Dendritic cell treated with granulocyte-macrophage colony-stimulating factor and Interleukin-4, amounts not matched to agents 40 ng/mL and 50 ng/mL, for 4 days (primary cell): ENCODE measurements around the gene TDRD5.

Source experiments
- H3K27ac Mint-ChIP-seq: one replicate; pipeline ENCODE4 v1.8.0; 2022; ENCODE audit warnings: mild to moderate bottlenecking, mixed read lengths
- H3K27me3 Mint-ChIP-seq: one replicate; pipeline ENCODE4 v1.8.0; 2022; ENCODE audit warnings: mild to moderate bottlenecking, mixed read lengths
- H3K36me3 Mint-ChIP-seq: one replicate; pipeline ENCODE4 v1.8.0; 2022; ENCODE audit warnings: low read depth, mixed read lengths
- H3K4me1 Mint-ChIP-seq: one replicate; pipeline ENCODE4 v1.8.0; 2022; ENCODE audit warnings: low read depth, mixed read lengths
- H3K4me3 Mint-ChIP-seq: one replicate; pipeline ENCODE4 v1.8.0; 2022; ENCODE audit warnings: mild to moderate bottlenecking, moderate library complexity, mixed read lengths
- H3K9me3 Mint-ChIP-seq: one replicate; pipeline ENCODE4 v1.8.0; 2022; ENCODE audit warnings: mixed read lengths
- intact Hi-C: fragments of 100-400 bp; cut with micrococcal nuclease; formaldehyde crosslinking; loops from one replicate; pipeline ENCODE4 v1.15.0; 2022

TDRD5 gene

GRCh38 chr1:179591592-179592580, at the start of gene TDRD5:
Gene TDRD5 (plus strand): TSS chr1:179591832. CDS start chr1:179592616, 784 bp downstream.
- H3K27ac Mint-ChIP-seq = no peak within 1 kb of the TSS
- H3K27me3 Mint-ChIP-seq = peaks cover 53% of the 10 kb centered on the region
- H3K4me3 Mint-ChIP-seq = no peak within 1 kb of the TSS
- no peaks in the 10 kb centered on the region for H3K9me3 Mint-ChIP-seq
- H3K36me3 Mint-ChIP-seq = no peaks in the 10 kb centered on the region
- H3K4me1 Mint-ChIP-seq = no peaks in the 10 kb centered on the region
- intact Hi-C loops = no loop called here

- intact Hi-C loops = no loop called here
- Mint-ChIP-seq H3K27ac (no peak overlapping the region), H3K9me3 (peaks cover 4% of the 10 kb centered on the region), H3K4me3 (no peak overlapping the region), H3K27me3 (no peaks in the 10 kb centered on the region), H3K36me3 (no peaks in the 10 kb centered on the region), H3K4me1 (no peaks in the 10 kb centered on the region)
Measured at GRCh38 chr1:179545321-179545720, 46.3 kb upstream of the TDRD5 start.

GRCh38 chr1:179547021-179547535, 44.6 kb upstream of the TDRD5 start:
- Mint-ChIP-seq H3K9me3 (no peaks in the 10 kb centered on the region), H3K27me3 (peaks cover 1% of the 10 kb centered on the region), H3K4me1 (no peaks in the 10 kb centered on the region), H3K4me3 (no peak overlapping the region), H3K27ac (no peak overlapping the region), H3K36me3 (no peaks in the 10 kb centered on the region)
- intact Hi-C loops = no loop called here

GRCh38 chr1:179548666-179549367, 42.8 kb upstream of the TDRD5 start:
- H3K9me3 Mint-ChIP-seq = no peaks in the 10 kb centered on the region
- intact Hi-C loops = no loop called here
- H3K27me3 Mint-ChIP-seq = peaks cover 1% of the 10 kb centered on the region
- H3K4me1 Mint-ChIP-seq = no peaks in the 10 kb centered on the region
- no peak overlapping the region for H3K27ac Mint-ChIP-seq
- H3K4me3 Mint-ChIP-seq = no peak overlapping the region
- H3K36me3 Mint-ChIP-seq = no peaks in the 10 kb centered on the region

- Mint-ChIP-seq H3K4me1 (no peaks in the 10 kb centered on the region), H3K4me3 (no peak overlapping the region), H3K27ac (no peak overlapping the region)
Measured at GRCh38 chr1:179549368-179549700, 42.3 kb upstream of the TDRD5 start.

GRCh38 chr1:179550746-179551682, 40.6 kb upstream of the TDRD5 start:
- intact Hi-C loops = no loop called here
- H3K4me1 Mint-ChIP-seq = no peaks in the 10 kb centered on the region
- no peak overlapping the region for H3K27ac Mint-ChIP-seq
- peaks cover 1% of the 10 kb centered on the region for H3K27me3 Mint-ChIP-seq
- no peaks in the 10 kb centered on the region for H3K9me3 Mint-ChIP-seq
- H3K36me3 Mint-ChIP-seq = no peaks in the 10 kb centered on the region
- H3K4me3 Mint-ChIP-seq = no peak overlapping the region

More at GRCh38 chr1:179549368-179549700, 42.3 kb upstream of the TDRD5 start:
- Mint-ChIP-seq H3K36me3 (no peaks in the 10 kb centered on the region), H3K27me3 (peaks cover 1% of the 10 kb centered on the region), H3K9me3 (no peaks in the 10 kb centered on the region)
- intact Hi-C loops = no loop called here

- no peak overlapping the region for H3K27ac Mint-ChIP-seq
- intact Hi-C loops = no loop called here
- no peaks in the 10 kb centered on the region for H3K36me3 Mint-ChIP-seq
- no peak overlapping the region for H3K4me3 Mint-ChIP-seq
- peaks cover 1% of the 10 kb centered on the region for H3K27me3 Mint-ChIP-seq
- no peaks in the 10 kb centered on the region for H3K4me1 Mint-ChIP-seq
- no peaks in the 10 kb centered on the region for H3K9me3 Mint-ChIP-seq
Measured at GRCh38 chr1:179554427-179554826, 37.2 kb upstream of the TDRD5 start.

- intact Hi-C loops = no loop called here
- Mint-ChIP-seq H3K27ac (no peak overlapping the region), H3K9me3 (no peaks in the 10 kb centered on the region), H3K4me3 (no peak overlapping the region), H3K36me3 (no peaks in the 10 kb centered on the region), H3K4me1 (no peaks in the 10 kb centered on the region), H3K27me3 (no peaks in the 10 kb centered on the region)
Measured at GRCh38 chr1:179558078-179558477, 33.6 kb upstream of the TDRD5 start.

GRCh38 chr1:179575497-179576314, 15.9 kb upstream of the TDRD5 start, which contains the start of gene NPHS2:
Gene NPHS2 (minus strand): TSS chr1:179575948. CDS start chr1:179575864, 84 bp downstream.
- no peak within 1 kb of the TSS for H3K4me3 Mint-ChIP-seq
- H3K9me3 Mint-ChIP-seq = no peaks in the 10 kb centered on the region
- no peaks in the 10 kb centered on the region for H3K4me1 Mint-ChIP-seq
- intact Hi-C loops = no loop called here
- H3K36me3 Mint-ChIP-seq = no peaks in the 10 kb centered on the region
- H3K27me3 Mint-ChIP-seq = peaks cover 60% of the 10 kb centered on the region
- H3K27ac Mint-ChIP-seq = no peak within 1 kb of the TSS

GRCh38 chr1:179576509-179576908, 15.1 kb upstream of the TDRD5 start:
- no peaks in the 10 kb centered on the region for H3K36me3 Mint-ChIP-seq
- intact Hi-C loops = no loop called here
- peaks cover 60% of the 10 kb centered on the region for H3K27me3 Mint-ChIP-seq
- H3K9me3 Mint-ChIP-seq = no peaks in the 10 kb centered on the region
- H3K4me1 Mint-ChIP-seq = no peaks in the 10 kb centered on the region
- no peak overlapping the region for H3K4me3 Mint-ChIP-seq
- no peak overlapping the region for H3K27ac Mint-ChIP-seq

- intact Hi-C loops = no loop called here
- H3K27ac Mint-ChIP-seq = no peak overlapping the region
- no peaks in the 10 kb centered on the region for H3K4me1 Mint-ChIP-seq
- peaks cover 59% of the 10 kb centered on the region for H3K27me3 Mint-ChIP-seq
- no peaks in the 10 kb centered on the region for H3K9me3 Mint-ChIP-seq
- H3K36me3 Mint-ChIP-seq = no peaks in the 10 kb centered on the region
- H3K4me3 Mint-ChIP-seq = no peak overlapping the region
Measured at GRCh38 chr1:179583771-179584320, 7.8 kb upstream of the TDRD5 start.

GRCh38 chr1:179586107-179586823, 5.4 kb upstream of the TDRD5 start:
- no peaks in the 10 kb centered on the region for H3K4me1 Mint-ChIP-seq
- no peaks in the 10 kb centered on the region for H3K9me3 Mint-ChIP-seq
- H3K27ac Mint-ChIP-seq = no peak overlapping the region
- intact Hi-C loops = no loop called here
- no peak overlapping the region for H3K4me3 Mint-ChIP-seq
- H3K36me3 Mint-ChIP-seq = no peaks in the 10 kb centered on the region
- H3K27me3 Mint-ChIP-seq = peaks cover 61% of the 10 kb centered on the region
